DOHH2 (cell line): ENCODE data around the gene C1orf174.

Experiments
- H3F3A ChIP-seq: fragments of 200-600 bp; sonication (generic), shearing (Covaris generic); 2 replicates; pipeline ENCODE4 v1.6.0; 2016; ENCODE audit warnings: antibody characterized with exemption, mild to moderate bottlenecking; ENCODE audit not compliant: control insufficient read depth, insufficient read depth
- H3K27ac ChIP-seq: fragments of 200-600 bp; sonication (generic); 2 replicates; pipeline ENCODE4 v1.5.1; 2014; ENCODE audit warnings: low read depth, mild to moderate bottlenecking, low read length, moderate library complexity
- H3K27me3 ChIP-seq: fragments of 200-600 bp; sonication (generic); 2 replicates; pipeline ENCODE4 v1.6.1; 2014; ENCODE audit warnings: mild to moderate bottlenecking, low read length, mixed read lengths; ENCODE audit not compliant: control insufficient read depth
- H3K36me3 ChIP-seq: fragments of 200-600 bp; sonication (generic); 2 replicates; pipeline ENCODE4 v1.6.1; 2014; ENCODE audit warnings: mild to moderate bottlenecking, low read length, moderate library complexity, mixed read lengths; ENCODE audit not compliant: control insufficient read depth
- H3K4me1 ChIP-seq: fragments of 200-600 bp; sonication (generic); 2 replicates; pipeline ENCODE4 v1.6.1; 2014; ENCODE audit warnings: mild to moderate bottlenecking, low read length, mixed read lengths; ENCODE audit not compliant: control insufficient read depth
- H3K4me2 ChIP-seq: fragments of 200-600 bp; sonication (generic); 2 replicates; pipeline ENCODE4 v1.6.0; 2014; ENCODE audit warnings: mild to moderate bottlenecking, low read length, moderate library complexity
- H3K4me3 ChIP-seq: fragments of 200-600 bp; sonication (generic); 2 replicates; pipeline ENCODE4 v1.5.1; 2014; ENCODE audit warnings: mild to moderate bottlenecking, low read length, mixed read lengths
- H3K79me2 ChIP-seq: fragments of 200-600 bp; sonication (generic); 2 replicates; pipeline ENCODE4 v1.6.1; 2014; ENCODE audit warnings: mild to moderate bottlenecking, low read length, mixed read lengths; ENCODE audit not compliant: control insufficient read depth
- H3K9me2 ChIP-seq: fragments of 200-600 bp; sonication (generic); replicated peaks from 2 replicates; pipeline ENCODE4 v1.6.1; 2014; ENCODE audit warnings: mild to moderate bottlenecking, low read length, mixed read lengths; ENCODE audit not compliant: control insufficient read depth
- H3K9me3 ChIP-seq: fragments of 200-600 bp; sonication (generic); 2 replicates; pipeline ENCODE4 v1.6.1; 2014; ENCODE audit warnings: antibody characterized with exemption, low read length, mixed read lengths; ENCODE audit not compliant: control insufficient read depth, insufficient read depth
- H4K20me1 ChIP-seq: fragments of 200-600 bp; sonication (generic); 2 replicates; pipeline ENCODE4 v1.6.0; 2014; ENCODE audit warnings: low read depth, mild to moderate bottlenecking, antibody characterized with exemption, low read length, moderate library complexity; ENCODE audit not compliant: control insufficient read depth, insufficient read depth
- EZH2phosphoT487 ChIP-seq: fragments of 200-600 bp; sonication (generic); IDR thresholded peaks from 2 replicates; pipeline ENCODE4 v1.6.1; 2017; ENCODE audit warnings: borderline replicate concordance, mild to moderate bottlenecking, antibody characterized with exemption, low read length, moderate library complexity, mixed read lengths
- TF ChIP-seq, protein P1 (sequence below): fragments of 200-600 bp; sonication (generic); IDR thresholded peaks from one replicate; pipeline ENCODE4 v1.5.1; 2014; ENCODE audit warnings: antibody characterized with exemption, mild to moderate bottlenecking, low read depth, low read length; ENCODE audit not compliant: poor library complexity, severe bottlenecking

The C1orf174 gene

DNA sequence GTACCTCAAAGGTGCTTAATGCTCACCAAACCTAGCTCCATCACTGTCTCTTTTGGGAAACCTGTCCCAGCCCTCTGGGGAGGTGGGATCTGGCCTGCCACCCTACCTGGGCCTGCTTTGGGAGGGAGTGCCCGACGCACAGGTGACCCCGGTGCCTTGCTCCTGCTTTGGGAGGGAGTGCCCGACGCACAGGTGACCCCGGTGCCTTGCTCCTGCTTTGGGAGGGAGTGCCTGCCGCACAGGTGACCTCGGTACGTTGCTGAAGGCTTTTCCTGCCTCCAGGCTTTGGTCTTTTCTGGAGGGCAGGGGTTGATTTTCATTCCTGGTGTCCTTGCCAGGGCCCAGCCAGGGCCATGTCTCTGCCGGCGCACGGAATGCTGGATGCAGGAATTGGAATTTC lies 25.2 kb upstream of the C1orf174 start:
- Histone ChIP-seq H3K79me2 (no peaks in the 10 kb centered on the region), H3K36me3 (no peaks in the 10 kb centered on the region), H3F3A (peaks cover 9% of the 10 kb centered on the region), H3K9me2 (no peaks in the 10 kb centered on the region), H3K27ac (no peak overlapping the region), H3K4me2 (no peak overlapping the region), H3K4me1 (peaks cover 11% of the 10 kb centered on the region), H3K9me3 (peaks cover 10% of the 10 kb centered on the region; the same call in 1 of the 2 replicates), H3K4me3 (no peak overlapping the region), H3K27me3 (no peaks in the 10 kb centered on the region), H4K20me1 (no peaks in the 10 kb centered on the region)
- TF ChIP-seq EZH2phosphoT487 = no peak
- TF ChIP-seq, protein P1, sequence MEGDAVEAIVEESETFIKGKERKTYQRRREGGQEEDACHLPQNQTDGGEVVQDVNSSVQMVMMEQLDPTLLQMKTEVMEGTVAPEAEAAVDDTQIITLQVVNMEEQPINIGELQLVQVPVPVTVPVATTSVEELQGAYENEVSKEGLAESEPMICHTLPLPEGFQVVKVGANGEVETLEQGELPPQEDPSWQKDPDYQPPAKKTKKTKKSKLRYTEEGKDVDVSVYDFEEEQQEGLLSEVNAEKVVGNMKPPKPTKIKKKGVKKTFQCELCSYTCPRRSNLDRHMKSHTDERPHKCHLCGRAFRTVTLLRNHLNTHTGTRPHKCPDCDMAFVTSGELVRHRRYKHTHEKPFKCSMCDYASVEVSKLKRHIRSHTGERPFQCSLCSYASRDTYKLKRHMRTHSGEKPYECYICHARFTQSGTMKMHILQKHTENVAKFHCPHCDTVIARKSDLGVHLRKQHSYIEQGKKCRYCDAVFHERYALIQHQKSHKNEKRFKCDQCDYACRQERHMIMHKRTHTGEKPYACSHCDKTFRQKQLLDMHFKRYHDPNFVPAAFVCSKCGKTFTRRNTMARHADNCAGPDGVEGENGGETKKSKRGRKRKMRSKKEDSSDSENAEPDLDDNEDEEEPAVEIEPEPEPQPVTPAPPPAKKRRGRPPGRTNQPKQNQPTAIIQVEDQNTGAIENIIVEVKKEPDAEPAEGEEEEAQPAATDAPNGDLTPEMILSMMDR = no peak

DNA sequence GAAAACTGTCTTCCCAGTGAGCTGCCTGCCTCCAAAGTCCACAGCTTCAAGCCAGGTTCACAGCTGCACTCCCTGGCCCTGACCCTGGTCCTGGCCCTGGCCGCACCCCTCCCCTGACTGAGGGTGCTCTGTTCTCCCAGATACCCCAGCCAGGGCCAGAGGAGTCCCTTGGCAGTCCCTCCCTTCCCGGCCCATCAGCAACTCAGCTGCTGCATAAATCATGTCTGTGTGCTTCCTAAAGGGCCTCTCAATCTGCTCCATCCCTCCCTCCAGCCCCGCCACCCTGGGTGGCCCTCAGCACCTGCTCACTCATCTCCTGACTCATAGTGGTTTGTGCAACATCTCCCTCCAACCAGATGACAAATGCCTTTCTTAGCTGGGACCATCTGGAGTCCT lies 24.8 kb upstream of the C1orf174 start:
- no peak overlapping the region for H3K4me2 ChIP-seq
- no peaks in the 10 kb centered on the region for H3K9me2 ChIP-seq
- peaks cover 8% of the 10 kb centered on the region; the same call in 1 of the 2 replicates for H3K9me3 ChIP-seq
- no peak overlapping the region for H3K4me3 ChIP-seq
- H3K4me1 ChIP-seq = peaks cover 11% of the 10 kb centered on the region
- no peaks in the 10 kb centered on the region for H4K20me1 ChIP-seq
- H3K79me2 ChIP-seq = no peaks in the 10 kb centered on the region
- no peak overlapping the region for H3K27ac ChIP-seq
- H3F3A ChIP-seq = peaks cover 7% of the 10 kb centered on the region; the same call in 1 of the 2 replicates
- TF ChIP-seq EZH2phosphoT487 = no peak
- TF ChIP-seq, protein P1 = no peak
- no peaks in the 10 kb centered on the region for H3K36me3 ChIP-seq
- H3K27me3 ChIP-seq = no peaks in the 10 kb centered on the region

DNA sequence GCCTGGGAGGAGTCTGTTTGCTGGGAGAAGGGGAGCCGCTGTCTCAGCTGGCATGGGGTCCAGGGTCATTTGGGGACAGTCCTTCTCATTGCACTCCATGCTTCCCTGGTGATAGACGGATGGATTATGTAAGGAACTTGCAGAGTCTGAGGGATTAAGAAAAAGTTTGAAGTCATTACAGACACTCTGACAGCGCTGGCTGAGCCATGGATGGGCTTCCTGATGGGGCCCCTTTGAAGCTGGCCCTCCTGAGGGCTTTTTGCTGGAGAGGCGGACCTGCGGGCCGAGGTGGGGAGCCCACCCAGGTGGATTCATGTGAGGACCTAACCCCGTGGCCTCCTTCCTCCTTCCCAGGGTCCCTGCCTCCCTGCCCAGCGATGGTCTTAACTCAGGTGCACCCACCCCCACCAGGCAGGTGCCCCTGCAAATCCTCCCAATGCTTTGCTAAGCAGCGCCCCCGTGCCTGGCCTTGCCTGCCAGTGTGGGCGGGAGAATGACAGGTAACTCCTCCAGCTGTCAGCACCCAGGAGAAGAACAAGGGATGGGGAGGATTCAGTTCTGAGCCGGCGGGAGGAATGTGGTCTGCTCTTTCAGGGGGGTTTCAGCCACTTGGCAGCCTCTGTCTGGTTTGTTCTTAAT lies 24.2 kb upstream of the C1orf174 start:
- Histone ChIP-seq H3K9me2 (no peaks in the 10 kb centered on the region), H4K20me1 (no peaks in the 10 kb centered on the region), H3K36me3 (no peaks in the 10 kb centered on the region; the same call in 1 of the 2 replicates), H3K4me2 (no peak overlapping the region), H3K4me1 (peaks cover 11% of the 10 kb centered on the region), H3K4me3 (no peak overlapping the region), H3F3A (peaks cover 6% of the 10 kb centered on the region; the same call in 1 of the 2 replicates), H3K9me3 (peaks cover 8% of the 10 kb centered on the region; the same call in 1 of the 2 replicates), H3K27ac (no peak overlapping the region), H3K27me3 (no peaks in the 10 kb centered on the region), H3K79me2 (no peaks in the 10 kb centered on the region)
- TF ChIP-seq, protein P1 = no peak
- TF ChIP-seq EZH2phosphoT487 = no peak
